ENCODE results near the gene THBS2. TPM values are rescaled to one million over a fixed set of nuclear protein-coding genes. Genes with fewer than 3 reads are reported as not detected.

Gene THBS2
- total and polyA plus RNA-seq, 2 of the 8 experiments (the other 6 are each of a cell fraction or from before 2014, with no cell fraction given), result 11.0 to 22.5 TPM

GRCh38 chr6:169205176-169206160 is 48.2 kb downstream of the THBS2 start:
- no peak overlapping the region for H3K56ac ChIP-seq (replicated peaks; ENCODE audit: insufficient read length, low read depth, low read length)
- H3K23me2 ChIP-seq (ENCODE audit: low read depth, low read length), result no peaks in the 10 kb centered on the region
- H2BK20ac ChIP-seq (ENCODE audit: low read length), result no peak overlapping the region
- no peak overlapping the region for H3K9ac ChIP-seq (replicated peaks in 1 of 4; ENCODE audit: extremely low read depth in 1 of 4, low read depth in 3 of 4, low read length in 3 of 4)
- H4K8ac ChIP-seq (ENCODE audit: extremely low read depth, insufficient read depth, low read length), result no peak overlapping the region
- DNase-seq (ENCODE audit: low read depth in 1 of 2, low spot score in 2 of 2), result no peak
- H3K4me1 ChIP-seq (replicated peaks in 1 of 4; ENCODE audit: control insufficient read depth in 3 of 4, insufficient read depth in 4 of 4, low read length in 3 of 4), result no peaks in the 10 kb centered on the region
- no peak overlapping the region for H2BK5ac ChIP-seq (ENCODE audit: low read depth, low read length)
- H3K27ac ChIP-seq (ENCODE audit: low read depth, low read length), result no peak overlapping the region
- H3K4ac ChIP-seq (replicated peaks; ENCODE audit: insufficient read length, low read depth, low read length), result no peak overlapping the region
- H3K9me3 ChIP-seq (ENCODE audit: insufficient read depth in 2 of 2, low read depth in 1 of 2, low read length in 1 of 2), result peaks cover 0 to 5% of the 10 kb centered on the region in 2 experiments; a peak in 2 of 4 replicates
- CTCF ChIA-PET (ENCODE audit: partially characterized antibody), result interaction anchor here (1.7 kb wide), 1 partner anchor 8 kb away, joined by 4 read pairs; no protein-coding TSS in a partner anchor
- no peaks in the 10 kb centered on the region for H4K20me1 ChIP-seq (replicated peaks in 1 of 2; ENCODE audit: control insufficient read depth in 1 of 2, insufficient read depth in 2 of 2, low read length in 2 of 2)
- no peaks in the 10 kb centered on the region for H3K36me3 ChIP-seq (ENCODE audit: control insufficient read depth in 2 of 4, insufficient read depth in 4 of 4, low read length in 3 of 4)
- no peak overlapping the region for H3K23ac ChIP-seq (ENCODE audit: insufficient read length)
- H2BK120ac ChIP-seq (replicated peaks; ENCODE audit: low read depth, low read length), result no peak overlapping the region
- no peak overlapping the region for H3K4me2 ChIP-seq (ENCODE audit: insufficient read depth in 1 of 2, low read depth in 2 of 2, low read length in 2 of 2)
- no peaks in the 10 kb centered on the region for H3K27me3 ChIP-seq (replicated peaks in 1 of 4; ENCODE audit: control insufficient read depth in 3 of 4, extremely low read depth in 1 of 4, insufficient read depth in 3 of 4, low read length in 3 of 4)
- H2BK12ac ChIP-seq (ENCODE audit: low read depth, low read length), result no peak overlapping the region
- no peak overlapping the region for H4K91ac ChIP-seq (replicated peaks; ENCODE audit: insufficient read length, low read length)
- no peak overlapping the region for H3K14ac ChIP-seq (ENCODE audit: insufficient read length)
- no peak overlapping the region for H3K4me3 ChIP-seq (ENCODE audit: extremely low read depth in 1 of 4, insufficient read depth in 2 of 4, low read depth in 3 of 4, low read length in 4 of 4)
- H2AK5ac ChIP-seq (ENCODE audit: low read depth, low read length), result no peak overlapping the region
- no peaks in the 10 kb centered on the region for H3K79me1 ChIP-seq (ENCODE audit: low read depth, low read length)
- H3K18ac ChIP-seq (ENCODE audit: extremely low read depth, low read length), result no peak overlapping the region
- H4K5ac ChIP-seq (ENCODE audit: insufficient read length, low read depth, low read length), result no peak overlapping the region
- no peaks in the 10 kb centered on the region for H3K79me2 ChIP-seq (ENCODE audit: control insufficient read depth in 1 of 2, insufficient read depth in 2 of 2, low read length in 2 of 2)
- no peak overlapping the region for H2BK15ac ChIP-seq (ENCODE audit: low read length)
- no peak for TF ChIP-seq SP1 (IDR thresholded peaks at IDR 0.05; ENCODE audit: low read depth, low read length)
- TF ChIP-seq RFX5 (IDR thresholded peaks at IDR 0.05; ENCODE audit: borderline replicate concordance, low read depth, low read length), result no peak
- no peak for TF ChIP-seq SP2 (IDR thresholded peaks at IDR 0.05; ENCODE audit: low read length)
- TF ChIP-seq HDAC6 (IDR thresholded peaks at IDR 0.05; ENCODE audit: low read depth, low read length), result no peak
- no peak for TF ChIP-seq JUN (IDR thresholded peaks at IDR 0.05; ENCODE audit: low read depth, low read length)
- no peak for TF ChIP-seq MAX (IDR thresholded peaks at IDR 0.05)
- no peak for TF ChIP-seq BRCA1 (IDR thresholded peaks at IDR 0.05; ENCODE audit: low read depth, low read length)
- no peak for TF ChIP-seq RNF2 (IDR thresholded peaks at IDR 0.05; ENCODE audit: borderline replicate concordance, low read depth, low read length, missing control alignments, poor library complexity, severe bottlenecking)
- no peak for TF ChIP-seq BACH1 (IDR thresholded peaks at IDR 0.05; ENCODE audit: low read length)
- FAIRE-seq, result no peak
- no peak overlapping the region for H2AFZ ChIP-seq (ENCODE audit: low read length)
- POLR2A ChIA-PET (ENCODE audit: partially characterized antibody), result no interaction called here
- 87% methylated on average over 6 of the region's 6 CpGs; no CpG with 5 or more reads in 1 of the 2 experiments for WGBS, 2 experiments (ENCODE audit: extremely low coverage in 1 of 2, insufficient coverage in 1 of 2, insufficient read length in 1 of 2, insufficient replicate concordance in 2 of 2, low coverage in 1 of 2, low lambda C conversion rate in 2 of 2, missing lambda C conversion rate in 1 of 2)

All from H1 (cell line).